HepG2 (cell line): Measurements from ENCODE around the gene PDIA2.

Source experiments
- CENPT ChIP-seq: sonication (generic); formaldehyde crosslinking; IDR thresholded peaks from 2 replicates; pipeline ENCODE4 v1.8.0; 2022; ENCODE audit warnings: low read depth, mild to moderate bottlenecking, moderate library complexity, missing genetic modification reagents
- NR3C1 ChIP-seq: sonication (generic); formaldehyde crosslinking; IDR thresholded peaks from 2 replicates; pipeline ENCODE4 v1.4.0; 2020; ENCODE audit warnings: missing genetic modification reagents
- POLR2A ChIP-seq, 2 experiments: IDR thresholded peaks; 2 replicates each; pipeline ENCODE4 v1.6.1; 2011; ENCODE audit warnings: low read depth in 2 of 2, low read length in 2 of 2, mild to moderate bottlenecking in 1 of 2, moderate library complexity in 1 of 2; ENCODE audit not compliant: insufficient read depth in 1 of 2

DNA sequence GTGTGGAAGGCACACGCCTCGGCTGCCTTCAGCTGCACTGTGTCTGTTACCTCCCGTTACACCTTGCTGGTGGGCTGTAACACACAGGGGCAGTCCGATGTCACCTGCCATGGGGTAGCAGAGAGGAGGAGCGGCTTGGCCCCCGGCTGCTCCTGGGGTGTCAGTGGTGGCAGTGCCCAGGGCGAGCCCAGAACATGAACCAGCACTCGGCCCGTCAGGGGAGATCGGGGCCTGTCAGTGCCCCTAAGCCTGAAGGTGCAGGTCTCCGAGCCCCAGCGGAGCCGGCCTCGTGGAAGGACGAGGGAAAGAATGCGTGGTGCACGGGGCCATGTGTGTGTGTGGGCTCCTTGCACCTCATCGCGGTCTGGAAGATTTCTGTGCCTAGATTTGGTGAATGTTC, 22.6 kb upstream of the PDIA2 start:
- TF ChIP-seq NR3C1 (CRISPR knock-in tag) (no peak), POLR2A (IDR thresholded peaks at IDR 0.05; ENCODE audit: insufficient read depth in 1 of 2, low read depth in 2 of 2, low read length in 2 of 2) (no peak), CENPT (CRISPR knock-in tag) (no peak)
